ENCODE results near the gene MUC6. TPM values are rescaled to one million over a fixed set of nuclear protein-coding genes. Genes with fewer than 3 reads are reported as not detected.
"Not testable (repeated sequence)": the region's sequence is repeated elsewhere in the genome, so short reads cannot be mapped to it uniquely, and the experiment has no call there.

Gene MUC6
- total and polyA plus RNA-seq, 10 donors, result 0.02 to 0.76 (median 0.22) TPM; not detected in 3

DNA sequence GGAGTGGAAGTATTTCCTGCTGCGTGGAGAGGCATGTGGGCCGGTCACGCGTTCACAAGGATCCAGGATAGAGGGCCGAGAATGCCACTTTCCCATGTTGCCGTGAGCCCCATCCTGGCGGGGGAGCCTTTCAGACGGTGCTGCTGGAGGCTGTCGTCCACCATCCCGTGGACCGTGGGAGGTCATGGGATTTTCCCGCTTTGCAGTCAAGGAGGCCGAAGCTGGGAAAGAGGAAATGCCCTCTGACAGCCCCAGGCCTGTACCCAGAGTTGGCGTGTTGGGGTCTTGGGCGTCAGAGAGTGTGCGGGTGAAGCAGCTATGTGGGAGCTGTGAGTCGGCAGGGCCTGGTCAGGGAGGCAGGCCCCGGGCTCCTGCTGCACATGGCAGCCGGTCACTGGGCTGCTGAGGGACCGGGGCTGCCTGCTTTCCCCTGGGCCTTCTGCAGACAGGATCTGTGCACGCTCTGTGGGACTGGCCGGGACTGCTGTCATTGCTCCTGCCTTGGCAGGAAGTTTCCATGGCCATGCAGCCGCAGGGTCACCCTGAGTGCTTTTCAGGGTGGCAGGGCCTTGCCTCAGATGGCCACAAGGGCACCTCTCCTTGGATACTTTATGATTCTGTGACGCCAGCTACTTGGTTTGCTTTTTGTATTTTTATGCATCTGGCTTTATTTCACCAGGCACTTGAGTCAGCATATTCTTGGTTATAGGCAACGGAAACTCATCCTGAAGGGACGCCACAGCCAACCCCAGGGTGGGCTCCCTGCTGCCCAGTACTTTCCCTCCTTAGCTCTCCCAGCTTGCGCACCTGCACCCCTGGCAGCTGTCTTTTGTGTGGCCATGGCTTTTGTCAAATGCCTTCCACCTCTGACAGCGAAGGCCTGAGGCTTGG, 58.4 kb downstream of the MUC6 start:
- peak; percentile 85 for DNase-seq
- H3K9me3 ChIP-seq, result no peaks in the 10 kb centered on the region
- WGBS, 5 donors, result 66 to 81% (median 79%) methylated on average over 20 to 28 of the region's 28 CpGs
- H3K4me1 ChIP-seq, result peaks cover 4 to 54% (median 37%) of the 10 kb centered on the region in 6 donors
- TF ChIP-seq POLR2AphosphoS5 (IDR thresholded peaks at IDR 0.05) (peak; percentile 73 to 82 (median 73)), POLR2A (IDR thresholded peaks at IDR 0.05) (no peak)
- TF ChIP-seq, protein P1, sequence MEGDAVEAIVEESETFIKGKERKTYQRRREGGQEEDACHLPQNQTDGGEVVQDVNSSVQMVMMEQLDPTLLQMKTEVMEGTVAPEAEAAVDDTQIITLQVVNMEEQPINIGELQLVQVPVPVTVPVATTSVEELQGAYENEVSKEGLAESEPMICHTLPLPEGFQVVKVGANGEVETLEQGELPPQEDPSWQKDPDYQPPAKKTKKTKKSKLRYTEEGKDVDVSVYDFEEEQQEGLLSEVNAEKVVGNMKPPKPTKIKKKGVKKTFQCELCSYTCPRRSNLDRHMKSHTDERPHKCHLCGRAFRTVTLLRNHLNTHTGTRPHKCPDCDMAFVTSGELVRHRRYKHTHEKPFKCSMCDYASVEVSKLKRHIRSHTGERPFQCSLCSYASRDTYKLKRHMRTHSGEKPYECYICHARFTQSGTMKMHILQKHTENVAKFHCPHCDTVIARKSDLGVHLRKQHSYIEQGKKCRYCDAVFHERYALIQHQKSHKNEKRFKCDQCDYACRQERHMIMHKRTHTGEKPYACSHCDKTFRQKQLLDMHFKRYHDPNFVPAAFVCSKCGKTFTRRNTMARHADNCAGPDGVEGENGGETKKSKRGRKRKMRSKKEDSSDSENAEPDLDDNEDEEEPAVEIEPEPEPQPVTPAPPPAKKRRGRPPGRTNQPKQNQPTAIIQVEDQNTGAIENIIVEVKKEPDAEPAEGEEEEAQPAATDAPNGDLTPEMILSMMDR (IDR thresholded peaks at IDR 0.05 in 8 of 11, conservative IDR thresholded peaks at IDR 0.05 in 3 of 11), result peak in 8 of 11 experiments; percentile 10 to 50 (median 40)
- no peaks in the 10 kb centered on the region for H3K27me3 ChIP-seq (replicated peaks in 1 of 7)
- H3K27ac ChIP-seq, result peak overlapping the region in 6 of 8 donors; percentile 17 to 79 (median 66)
- intact Hi-C loops (cut with DNase I; ENCODE audit: low total_unique reads), result no loop called here
- peaks cover 0 to 96% (median 69%) of the 10 kb centered on the region in 6 donors for H3K36me3 ChIP-seq
- H3K4me3 ChIP-seq, result no peak overlapping the region

DNA sequence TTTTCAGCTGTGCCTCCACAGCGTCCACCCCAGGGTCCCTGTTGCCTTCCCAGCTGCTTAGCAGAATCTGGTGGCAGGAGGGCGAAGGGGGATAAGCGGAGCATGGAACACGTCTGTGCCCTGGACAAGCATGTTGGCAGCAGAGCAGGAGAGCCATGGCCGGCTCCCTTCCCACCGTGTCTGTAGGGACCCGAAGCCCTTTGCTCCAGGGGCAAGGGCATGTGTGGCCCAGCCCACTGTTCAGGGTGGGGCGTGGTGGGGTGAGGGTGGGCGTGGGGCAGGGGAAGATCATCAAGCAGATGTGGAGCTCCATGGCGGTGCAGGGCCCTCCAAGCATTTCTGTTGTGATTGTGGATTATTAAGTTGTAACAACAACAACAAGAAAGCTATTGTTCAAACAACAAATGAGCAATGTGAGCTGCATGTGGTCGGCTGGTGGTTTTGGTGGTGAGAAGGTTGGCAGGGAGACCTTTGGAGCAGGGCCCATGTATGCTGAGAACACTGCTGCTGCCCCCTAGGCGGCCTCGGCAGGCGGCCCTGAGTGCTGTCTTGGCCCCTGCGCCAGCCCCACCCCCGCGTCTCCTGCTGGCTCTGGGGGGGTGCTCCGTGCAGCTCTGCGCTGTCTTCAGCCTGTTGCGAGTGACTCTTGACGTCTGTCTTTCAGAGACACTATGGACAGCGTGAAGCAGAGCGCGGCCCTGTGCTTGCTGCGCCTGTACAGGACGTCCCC, 59.9 kb downstream of the MUC6 start:
- TF ChIP-seq POLR2AphosphoS5 (IDR thresholded peaks at IDR 0.05) (peak in 2 of 3 donors; percentile 25 to 68), POLR2A (IDR thresholded peaks at IDR 0.05) (no peak)
- DNase-seq, result no peak
- Histone ChIP-seq H3K4me1 (peaks cover 4 to 58% (median 40%) of the 10 kb centered on the region in 6 donors), H3K9me3 (no peaks in the 10 kb centered on the region), H3K27ac (peak overlapping the region in 6 of 8 donors; percentile 13 to 79 (median 66)), H3K36me3 (peaks cover 7 to 96% (median 74%) of the 10 kb centered on the region in 6 donors), H3K27me3 (replicated peaks in 1 of 7) (no peaks in the 10 kb centered on the region), H3K4me3 (no peak overlapping the region)
- intact Hi-C loops (cut with DNase I; ENCODE audit: low total_unique reads), result no loop called here
- 62 to 77% (median 64%) methylated on average over 24 to 26 of the region's 26 CpGs for WGBS, 5 donors

DNA sequence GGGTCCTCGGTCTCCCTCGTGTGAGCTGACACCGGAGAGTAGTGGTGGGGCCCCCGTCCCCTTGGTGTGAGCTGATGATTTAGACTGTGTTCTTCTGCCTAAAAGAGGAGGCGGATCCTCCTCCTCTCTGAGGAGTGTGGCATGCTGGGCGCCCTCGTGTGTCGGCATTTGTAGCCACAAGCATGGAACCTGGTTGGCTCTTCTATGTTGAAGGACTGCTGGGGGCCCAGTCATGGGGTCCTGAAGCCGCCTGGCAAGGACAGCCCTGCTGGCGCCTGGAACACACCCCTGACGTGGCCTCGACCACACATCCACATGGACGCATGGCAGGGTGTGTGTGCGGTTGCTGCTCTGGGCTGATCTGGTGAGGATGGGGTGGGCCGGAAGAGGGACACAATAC, 60.7 kb downstream of the MUC6 start:
- TF ChIP-seq POLR2AphosphoS5 (IDR thresholded peaks at IDR 0.05), result peak; percentile 58 to 80 (median 74)
- no peak for TF ChIP-seq POLR2A (IDR thresholded peaks at IDR 0.05)
- TF ChIP-seq, protein P1 (IDR thresholded peaks at IDR 0.05 in 8 of 11, conservative IDR thresholded peaks at IDR 0.05 in 3 of 11), result no peak
- 67 to 74% (median 70%) methylated on average over 14 to 15 of the region's 15 CpGs for WGBS, 5 donors
- DNase-seq, result peak; percentile 85
- Histone ChIP-seq H3K4me1 (peaks cover 4 to 66% (median 44%) of the 10 kb centered on the region in 6 donors), H3K27me3 (replicated peaks in 1 of 7) (no peaks in the 10 kb centered on the region), H3K9me3 (no peaks in the 10 kb centered on the region), H3K36me3 (peaks cover 7 to 96% (median 68%) of the 10 kb centered on the region in 6 donors), H3K4me3 (no peak overlapping the region), H3K27ac (peak overlapping the region in 5 of 8 donors; percentile 53 to 79 (median 67))
- intact Hi-C loops (cut with DNase I; ENCODE audit: low total_unique reads), result no loop called here

DNA sequence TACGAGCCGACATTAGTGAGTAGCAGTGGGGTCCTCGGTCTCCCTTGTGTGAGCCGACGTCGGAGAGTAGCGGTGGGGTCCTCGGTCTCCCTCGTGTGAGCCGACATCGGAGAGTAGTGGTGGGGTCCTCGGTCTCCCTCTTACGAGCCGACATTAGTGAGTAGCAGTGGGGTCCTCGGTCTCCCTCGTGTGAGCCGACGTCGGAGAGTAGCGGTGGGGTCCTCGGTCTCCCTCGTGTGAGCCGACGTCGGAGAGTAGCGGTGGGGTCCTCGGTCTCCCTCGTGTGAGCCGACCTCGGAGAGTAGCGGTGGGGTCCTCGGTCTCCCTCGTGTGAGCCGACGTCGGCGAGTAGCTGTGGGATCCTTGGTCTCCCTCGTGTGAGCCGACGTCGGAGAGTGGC, 61.1 kb downstream of the MUC6 start:
- DNase-seq; intact Hi-C loops (cut with DNase I; ENCODE audit: low total_unique reads); H3K4me3 ChIP-seq; H3K27me3 ChIP-seq (replicated peaks in 1 of 7); H3K9me3 ChIP-seq: not testable (repeated sequence)
- WGBS, 5 donors, result 86 to 94% (median 90%) methylated on average over 41 of the region's 41 CpGs
- H3K36me3 ChIP-seq, result peaks cover 7 to 96% (median 68%) of the 10 kb centered on the region in 6 donors
- H3K27ac ChIP-seq, result peak overlapping the region in 5 of 8 donors; percentile 1 to 79 (median 66)
- peaks cover 6 to 67% (median 46%) of the 10 kb centered on the region in 6 donors for H3K4me1 ChIP-seq
